ENCODE results near the gene DNHD1. TPM values are rescaled to one million over a fixed set of nuclear protein-coding genes. Genes with fewer than 3 reads are reported as not detected.
A peak's percentile ranks its signal among the peaks of the same experiment; 100 is the strongest.

DNHD1 gene
- total and polyA plus RNA-seq, 2 of the 4 experiments (the other 2 are of a cell fraction): 1.8 to 3.6 TPM

DNA sequence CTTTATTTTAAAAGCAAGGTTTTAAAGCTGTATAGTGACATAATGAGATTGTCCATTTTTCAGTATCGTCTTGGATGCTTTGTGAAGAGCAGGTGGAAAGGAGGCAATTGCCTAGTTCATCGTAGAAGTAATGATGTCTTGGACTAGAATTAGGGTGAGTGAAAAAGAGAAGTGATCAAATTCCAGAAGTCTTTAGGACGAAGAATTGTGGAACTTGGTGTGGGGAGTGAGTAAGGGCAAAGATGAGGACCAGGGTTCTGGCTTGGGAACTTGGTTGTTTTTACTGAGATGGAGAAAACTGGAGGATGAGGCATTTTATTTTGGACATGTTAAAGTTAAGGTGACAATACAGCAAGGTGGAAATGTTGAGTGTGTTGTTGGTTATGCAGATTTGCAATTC is 107.7 kb downstream of the DNHD1 start:
- ChIA-PET CTCF (interaction anchor here (1.0 to 1.2 kb wide), 2 partner anchors 11 to 77 kb away, joined by 3 read pairs; no protein-coding TSS in a partner anchor), POLR2A (ENCODE audit: unreplicated experiment) (interaction anchor here (0.6 to 1.4 kb wide), 3 partner anchors 11 to 78 kb away, joined by 3 to 4 read pairs (median 4); partner anchors contain the start of gene MRPL17)
- H3K27ac ChIP-seq (ENCODE audit: insufficient read depth, low read length): peak overlapping the region; percentile 95

More for the DNA sequence above, 107.7 kb downstream of the DNHD1 start:
- Histone ChIP-seq H3K4me3 (ENCODE audit: insufficient read depth, low read depth, low read length) (peak overlapping the region; percentile 90), H3K56ac (ENCODE audit: extremely low read depth, insufficient read depth, low read length) (peak overlapping the region; percentile 95), H2BK20ac (ENCODE audit: low read depth, low read length) (0 out of 2 replicates have a peak overlapping the region, but pooled peaks have one; percentile 2), H4K8ac (ENCODE audit: low read depth in 2 of 2, low read length in 2 of 2) (peak overlapping the region; percentile 64 to 82; a peak in 3 of 4 replicates), H3K4me2 (ENCODE audit: low read depth, low read length) (peak overlapping the region; percentile 92), H4K91ac (ENCODE audit: insufficient read depth, low read depth, low read length) (peak overlapping the region; percentile 92; the same call in 1 of the 2 replicates), H3K4ac (ENCODE audit: low read depth, low read length) (peak overlapping the region; percentile 98; the same call in 1 of the 2 replicates), H3K27me3 (ENCODE audit: control insufficient read depth, insufficient read depth, low read length) (no peaks in the 10 kb centered on the region), H4K5ac (ENCODE audit: low read depth, low read length) (peak overlapping the region; percentile 3; the same call in 1 of the 2 replicates), H3K4me1 (ENCODE audit: control insufficient read depth, insufficient read depth, low read length) (peaks cover 26% of the 10 kb centered on the region), H3K23ac (ENCODE audit: low read depth, low read length) (peak overlapping the region; percentile 85), H2BK120ac (ENCODE audit: low read depth, low read length) (0 out of 2 replicates have a peak overlapping the region, but pooled peaks have one; percentile 66), H2BK5ac (ENCODE audit: low read depth, low read length, poor library complexity, severe bottlenecking) (peak overlapping the region; percentile 86), H3K9me3 (ENCODE audit: control insufficient read depth, insufficient read depth, low read length) (no peaks in the 10 kb centered on the region), H3K36me3 (ENCODE audit: control insufficient read depth, insufficient read depth, low read length) (peaks cover 42% of the 10 kb centered on the region), H3K9me1 (ENCODE audit: insufficient read depth, low read length) (peaks cover 32% of the 10 kb centered on the region), H2AFZ (replicated peaks; ENCODE audit: low read length, poor library complexity) (no peak overlapping the region), H3K18ac (ENCODE audit: low read depth, low read length) (no peak overlapping the region), H2BK15ac (ENCODE audit: low read depth, low read length) (peak overlapping the region; percentile 76; the same call in 1 of the 3 replicates), H4K20me1 (ENCODE audit: insufficient read depth, low read length) (peaks cover 8% of the 10 kb centered on the region; the same call in 1 of the 2 replicates), H3K9ac (ENCODE audit: low read depth, low read length) (peak overlapping the region; percentile 97), H3K14ac (replicated peaks; ENCODE audit: low read depth, low read length) (peak overlapping the region; percentile 95), H2AK9ac (replicated peaks; ENCODE audit: low read depth, low read length, poor library complexity) (peak overlapping the region; percentile 99), H2AK5ac (ENCODE audit: low read depth, low read length) (peak overlapping the region; percentile 98; the same call in 1 of the 2 replicates), H3K79me1 (ENCODE audit: low read depth in 1 of 2, low read length in 2 of 2) (peaks cover 25 to 74% of the 10 kb centered on the region in 2 experiments)
- dilution Hi-C loops (cut with HindIII; ENCODE audit: low sequenced_read_pairs, unreplicated experiment) (no loop called here), in situ Hi-C loops (cut with MboI; ENCODE audit: low sequenced_read_pairs) (no loop called here), intact Hi-C loops (cut with micrococcal nuclease) (loop anchor here (1.0 to 5.0 kb wide), 3 partner anchors 122 to 225 kb away; partner anchors contain the start of genes ARFIP2 and TIMM10B)
- WGBS, 2 experiments (ENCODE audit: extremely low coverage in 2 of 2, insufficient read length in 1 of 2): 28% methylated on average over 3 of the region's 3 CpGs; no CpG with 5 or more reads in 1 of the 2 experiments
- ATAC-seq (ENCODE audit: low read depth): no peak
- TF ChIP-seq, protein P1, sequence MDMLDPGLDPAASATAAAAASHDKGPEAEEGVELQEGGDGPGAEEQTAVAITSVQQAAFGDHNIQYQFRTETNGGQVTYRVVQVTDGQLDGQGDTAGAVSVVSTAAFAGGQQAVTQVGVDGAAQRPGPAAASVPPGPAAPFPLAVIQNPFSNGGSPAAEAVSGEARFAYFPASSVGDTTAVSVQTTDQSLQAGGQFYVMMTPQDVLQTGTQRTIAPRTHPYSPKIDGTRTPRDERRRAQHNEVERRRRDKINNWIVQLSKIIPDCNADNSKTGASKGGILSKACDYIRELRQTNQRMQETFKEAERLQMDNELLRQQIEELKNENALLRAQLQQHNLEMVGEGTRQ (IDR thresholded peaks at IDR 0.05; ENCODE audit: low read depth, low read length): no peak
- TF ChIP-seq SMC3 (IDR thresholded peaks at IDR 0.05; ENCODE audit: low read depth, low read length) (no peak), MAZ (IDR thresholded peaks at IDR 0.05; ENCODE audit: borderline replicate concordance, low read depth, low read length) (no peak), CHD1 (IDR thresholded peaks at IDR 0.05; ENCODE audit: low read depth, low read length) (no peak), MXI1 (IDR thresholded peaks at IDR 0.05; ENCODE audit: borderline replicate concordance, low read depth, low read length) (no peak)
- no TSS peak for BruUV-seq (replicated peaks)
- no peak for DNase-seq
